Parathyroid adenoma (tissue), 2 donors: ENCODE data around the gene GNG13.
"Not testable (repeated sequence)": the region's sequence is repeated elsewhere in the genome, so short reads cannot be mapped to it uniquely, and the experiment has no call there.

ENCODE experiments used
- H2AFZ ChIP-seq: fragments of 300-600 bp; sonication (generic); one replicate; pipeline ENCODE4 v1.7.0; 2017; ENCODE audit warnings: antibody characterized with exemption, mild to moderate bottlenecking
- H3K27ac ChIP-seq: fragments of 300-600 bp; sonication (generic); one replicate; pipeline ENCODE4 v1.7.0; 2017
- H3K27me3 ChIP-seq: fragments of 300-600 bp; sonication (generic); one replicate; pipeline ENCODE4 v1.7.0; 2017; ENCODE audit warnings: low read length; ENCODE audit not compliant: control insufficient read depth, insufficient read depth
- H3K36me3 ChIP-seq: fragments of 300-600 bp; sonication (generic); one replicate; pipeline ENCODE4 v1.7.0; 2017; ENCODE audit warnings: low read length; ENCODE audit not compliant: control insufficient read depth, insufficient read depth
- H3K4me1 ChIP-seq: fragments of 300-600 bp; sonication (generic); one replicate; pipeline ENCODE4 v1.7.0; 2017; ENCODE audit warnings: control low read depth
- H3K4me2 ChIP-seq: fragments of 300-600 bp; sonication (generic); one replicate; pipeline ENCODE4 v1.7.0; 2017; ENCODE audit warnings: low read length
- H3K4me3 ChIP-seq: fragments of 300-600 bp; sonication (generic); one replicate; pipeline ENCODE4 v1.7.0; 2017; ENCODE audit warnings: low read depth, low read length
- H3K79me2 ChIP-seq: fragments of 300-600 bp; sonication (generic); one replicate; pipeline ENCODE4 v1.7.0; 2017; ENCODE audit warnings: control low read depth
- H3K9ac ChIP-seq: fragments of 300-600 bp; sonication (generic); one replicate; pipeline ENCODE4 v1.7.0; 2017; ENCODE audit warnings: mild to moderate bottlenecking
- H3K9me3 ChIP-seq: fragments of 300-600 bp; sonication (generic); one replicate; pipeline ENCODE4 v1.7.0; 2017; ENCODE audit warnings: low read length; ENCODE audit not compliant: control insufficient read depth
- CTCF ChIP-seq: fragments of 300-600 bp; sonication (generic); IDR thresholded peaks from one replicate; pipeline ENCODE4 v1.7.0; 2017; ENCODE audit warnings: antibody characterized with exemption, mild to moderate bottlenecking
- donor health status: primary hyperparathyroidism.

Gene GNG13

GRCh38 chr16:760065-760464, 40.5 kb downstream of the GNG13 start:
- Histone ChIP-seq H3K36me3 (no peaks in the 10 kb centered on the region), H3K79me2 (no peaks in the 10 kb centered on the region), H3K4me1 (no peaks in the 10 kb centered on the region), H2AFZ (no peak overlapping the region), H3K27me3 (no peaks in the 10 kb centered on the region), H3K9me3 (no peaks in the 10 kb centered on the region), H3K27ac (no peak overlapping the region), H3K4me3 (no peak overlapping the region), H3K9ac (no peak overlapping the region), H3K4me2 (no peak overlapping the region)
- no peak for TF ChIP-seq CTCF

DNA sequence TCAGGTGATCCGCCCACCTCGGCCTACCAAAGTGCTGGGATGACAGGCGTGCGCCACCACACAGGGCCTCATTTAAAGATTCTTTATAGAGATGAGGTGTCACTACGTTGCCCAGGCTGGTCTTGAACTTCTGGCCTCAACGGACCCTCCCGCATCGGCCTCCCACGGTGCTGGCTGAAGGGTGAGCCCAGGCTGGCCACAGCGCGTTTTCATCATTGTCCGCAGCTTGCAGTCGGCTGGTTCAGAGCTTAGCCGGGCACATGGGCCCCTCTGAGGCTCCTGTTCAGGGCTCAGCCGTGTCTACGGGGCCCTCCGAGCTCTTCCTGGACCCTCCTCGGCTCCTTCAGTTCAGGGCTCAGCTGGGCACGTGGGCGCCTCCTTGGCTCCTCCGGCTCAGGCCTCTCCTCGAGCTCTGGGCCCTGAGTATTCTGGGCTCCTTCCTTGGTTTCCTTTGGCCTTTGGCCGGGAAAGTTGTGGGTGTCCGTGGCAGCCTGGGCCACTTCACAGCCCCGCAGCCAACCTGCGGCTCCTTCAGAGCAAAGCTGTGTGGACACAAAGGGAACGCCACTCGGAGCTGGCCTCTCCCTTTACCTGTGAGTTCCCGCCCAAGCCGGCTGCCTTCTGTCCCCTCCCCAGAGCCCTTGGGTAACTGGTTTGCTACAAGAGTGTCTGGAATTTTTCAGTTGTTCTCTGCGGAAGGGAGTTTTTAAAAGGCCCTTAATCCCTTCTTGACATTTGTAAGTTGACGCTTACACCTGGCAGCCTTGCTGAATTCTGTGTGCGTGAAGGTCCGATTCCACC, 41.2 kb downstream of the GNG13 start:
- no peaks in the 10 kb centered on the region for H3K79me2 ChIP-seq
- no peak overlapping the region for H3K4me2 ChIP-seq
- H3K9me3 ChIP-seq: no peaks in the 10 kb centered on the region
- H2AFZ ChIP-seq: no peak overlapping the region
- H3K36me3 ChIP-seq: no peaks in the 10 kb centered on the region
- H3K4me1 ChIP-seq: no peaks in the 10 kb centered on the region
- H3K27me3 ChIP-seq: no peaks in the 10 kb centered on the region
- no peak overlapping the region for H3K4me3 ChIP-seq
- H3K9ac ChIP-seq: no peak overlapping the region
- H3K27ac ChIP-seq: no peak overlapping the region
- no peak for TF ChIP-seq CTCF

DNA sequence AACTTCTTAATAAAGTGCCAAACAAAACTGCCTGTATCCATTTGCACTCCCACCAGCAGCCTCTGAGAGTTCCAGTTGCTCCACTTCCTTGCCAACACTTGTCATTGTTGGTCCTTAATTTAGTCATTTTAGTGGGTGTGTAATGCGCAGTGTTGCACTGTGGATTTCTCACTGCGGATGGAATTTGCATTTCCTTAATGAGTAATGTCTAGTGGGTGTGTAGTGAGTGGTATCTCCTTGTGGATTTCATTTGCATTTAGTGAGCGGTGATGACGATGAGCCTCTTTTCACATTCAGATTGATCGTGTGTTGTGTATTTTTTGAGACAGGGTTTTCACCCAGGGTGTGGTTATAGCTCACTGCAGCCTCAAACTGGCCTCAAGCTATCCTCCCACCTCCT, 44.1 kb downstream of the GNG13 start:
- H3K27me3 ChIP-seq: no peaks in the 10 kb centered on the region
- no peak overlapping the region for H3K4me2 ChIP-seq
- H3K79me2 ChIP-seq: no peaks in the 10 kb centered on the region
- H3K9me3 ChIP-seq: no peaks in the 10 kb centered on the region
- no peaks in the 10 kb centered on the region for H3K4me1 ChIP-seq
- no peak overlapping the region for H3K9ac ChIP-seq
- no peaks in the 10 kb centered on the region for H3K36me3 ChIP-seq
- H3K4me3 ChIP-seq: no peak overlapping the region
- TF ChIP-seq CTCF: no peak
- no peak overlapping the region for H3K27ac ChIP-seq
- H2AFZ ChIP-seq: no peak overlapping the region

GRCh38 chr16:754656-755055, 45.9 kb downstream of the GNG13 start:
- H3K36me3 ChIP-seq: no peaks in the 10 kb centered on the region
- no peaks in the 10 kb centered on the region for H3K4me1 ChIP-seq
- no peak overlapping the region for H2AFZ ChIP-seq
- no peak overlapping the region for H3K4me3 ChIP-seq
- H3K9ac ChIP-seq: no peak overlapping the region
- H3K79me2 ChIP-seq: no peaks in the 10 kb centered on the region
- TF ChIP-seq CTCF: no peak
- no peak overlapping the region for H3K27ac ChIP-seq
- no peaks in the 10 kb centered on the region for H3K9me3 ChIP-seq
- no peaks in the 10 kb centered on the region for H3K27me3 ChIP-seq
- H3K4me2 ChIP-seq: no peak overlapping the region

GRCh38 chr16:754121-754607, 46.4 kb downstream of the GNG13 start:
- not testable (repeated sequence) for H3K9ac ChIP-seq, H2AFZ ChIP-seq, H3K9me3 ChIP-seq, H3K27ac ChIP-seq, H3K27me3 ChIP-seq, H3K79me2 ChIP-seq, H3K36me3 ChIP-seq, H3K4me3 ChIP-seq, H3K4me1 ChIP-seq, H3K4me2 ChIP-seq
